Pancreas (tissue), 10 donors: ENCODE data around the gene LEMD2. TPM values are rescaled to one million over a fixed set of nuclear protein-coding genes. Genes with fewer than 3 reads are reported as not detected.

Experiments used
- ATAC-seq, 4 donors: fragments of 200-7000 bp; cut with Tn5 transposase; one replicate each; pipeline versions ENCODE4 v1.8.0 to v1.9.1; 2020; ENCODE audit warnings: mild to moderate bottlenecking in 4 of 4, moderate library complexity in 4 of 4
- DNase-seq, 6 donors: peaks; one replicate each; pipeline ENCODE4 v3.0.0-alpha.2; 2020
- FAIRE-seq: peaks from 2 replicates; lab custom pipeline; 2012; peaks lifted over from hg19 to GRCh38; lab: Jason Lieb, UNC
- H3K27ac ChIP-seq, 4 donors: fragments of 200-600 bp; sonication (generic); 1 replicate in 3 of 4; 2 replicates in 1 of 4; pipeline versions ENCODE4 v1.5.0 to v1.8.0; 2020
- H3K27me3 ChIP-seq, 4 donors: fragments of 200-600 bp; one replicate each; pipeline ENCODE4 v1.8.0; 2021
- H3K36me3 ChIP-seq, 3 donors: fragments of 200-600 bp; sonication (generic) in 1 of 3; one replicate each; pipeline versions ENCODE4 v1.5.0 to v1.8.0; 2020 to 2021
- H3K4me1 ChIP-seq, 3 donors: fragments of 200-600 bp; one replicate each; pipeline ENCODE4 v1.8.0; 2021
- H3K4me3 ChIP-seq, 4 donors: fragments of 200-600 bp; sonication (generic) in 2 of 4; one replicate each; pipeline versions ENCODE4 v1.5.0 to v1.8.0; 2020 to 2021
- H3K9me3 ChIP-seq, 4 donors: fragments of 200-600 bp; one replicate each; pipeline ENCODE4 v1.8.0; 2021
- WGBS, 2 donors: extraction: QIAGEN DNeasy Blood & Tissue Kit; methylation state at CpG; one replicate each; pipeline ENCODE4 v1.1.7; 2013; 5-methylcytosine and 5-hydroxymethylcytosine counted together
- intact Hi-C, 3 donors: fragments of 100-400 bp; cut with DNase I; formaldehyde crosslinking; loops; one replicate each; pipeline versions ENCODE4 v1.11.1 to v1.14.2; 2022
- polyA plus RNA-seq, 2 donors: library from polyadenylated mRNA; stranded (reverse); fragments of 200-250 nt; gene quantifications; one replicate each; pipeline ENCODE4 v1.2.3, GENCODE V29; 2013
- total RNA-seq, 6 donors: library from RNA; stranded (reverse); fragmentation: NEBNext Ultra II Directional in 4 of 6; extraction: Animal tissue kit (Norgen Biotek cat#: 25700) in 4 of 6; gene quantifications; one replicate each; pipeline versions ENCODE4 v1.2.1 to v1.2.4, GENCODE V29; 2021 to 2023
- TF ChIP-seq, protein P1 (sequence below), 4 donors: fragments of 200-600 bp; sonication (generic) in 3 of 4; IDR thresholded peaks; one replicate each; pipeline versions ENCODE4 v1.5.0 to v1.8.0; 2021; ENCODE audit warnings: antibody characterized with exemption in 4 of 4
- donor health status: healthy with polysubstance abuse.
- donor health status: DM: no; HTN: no; CAD: no; lungs with moderate emphysema.
- donor health status: DM: no; HTN: no; CAD: no.
- donor health status: control.
- donor health status: control.
- donor health status: Bipolar disorder and iron deficiency.
- donor health status: DM: yes; HTN: yes; CAD: no.
- donor health status: DM: no; HTN: no; CAD: no.
- donor health status: DM: no; HTN: no; CAD: no.
- donor health status: DM: yes; HTN: yes; CAD: no.

Gene LEMD2
- total and polyA plus RNA-seq, 8 donors: 23.4 to 59.4 (median 30.0) TPM

- no peaks in the 10 kb centered on the region for H3K4me1 ChIP-seq
- no peaks in the 10 kb centered on the region for H3K27me3 ChIP-seq
- no peak for DNase-seq
- TF ChIP-seq, protein P1, sequence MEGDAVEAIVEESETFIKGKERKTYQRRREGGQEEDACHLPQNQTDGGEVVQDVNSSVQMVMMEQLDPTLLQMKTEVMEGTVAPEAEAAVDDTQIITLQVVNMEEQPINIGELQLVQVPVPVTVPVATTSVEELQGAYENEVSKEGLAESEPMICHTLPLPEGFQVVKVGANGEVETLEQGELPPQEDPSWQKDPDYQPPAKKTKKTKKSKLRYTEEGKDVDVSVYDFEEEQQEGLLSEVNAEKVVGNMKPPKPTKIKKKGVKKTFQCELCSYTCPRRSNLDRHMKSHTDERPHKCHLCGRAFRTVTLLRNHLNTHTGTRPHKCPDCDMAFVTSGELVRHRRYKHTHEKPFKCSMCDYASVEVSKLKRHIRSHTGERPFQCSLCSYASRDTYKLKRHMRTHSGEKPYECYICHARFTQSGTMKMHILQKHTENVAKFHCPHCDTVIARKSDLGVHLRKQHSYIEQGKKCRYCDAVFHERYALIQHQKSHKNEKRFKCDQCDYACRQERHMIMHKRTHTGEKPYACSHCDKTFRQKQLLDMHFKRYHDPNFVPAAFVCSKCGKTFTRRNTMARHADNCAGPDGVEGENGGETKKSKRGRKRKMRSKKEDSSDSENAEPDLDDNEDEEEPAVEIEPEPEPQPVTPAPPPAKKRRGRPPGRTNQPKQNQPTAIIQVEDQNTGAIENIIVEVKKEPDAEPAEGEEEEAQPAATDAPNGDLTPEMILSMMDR (IDR thresholded peaks at IDR 0.05): no peak
- intact Hi-C loops: no loop called here
- H3K9me3 ChIP-seq: no peaks in the 10 kb centered on the region
- H3K27ac ChIP-seq: no peak overlapping the region
- 97 to 99% methylated on average over 4 of the region's 4 CpGs for WGBS, 2 donors
- H3K36me3 ChIP-seq: peaks cover 13 to 75% (median 48%) of the 10 kb centered on the region in 3 donors
- FAIRE-seq: no peak
- no peak for ATAC-seq
- no peak overlapping the region for H3K4me3 ChIP-seq
These were observed 12.7 kb downstream of the LEMD2 start for GRCh38 chr6:33776186-33776585.

DNA sequence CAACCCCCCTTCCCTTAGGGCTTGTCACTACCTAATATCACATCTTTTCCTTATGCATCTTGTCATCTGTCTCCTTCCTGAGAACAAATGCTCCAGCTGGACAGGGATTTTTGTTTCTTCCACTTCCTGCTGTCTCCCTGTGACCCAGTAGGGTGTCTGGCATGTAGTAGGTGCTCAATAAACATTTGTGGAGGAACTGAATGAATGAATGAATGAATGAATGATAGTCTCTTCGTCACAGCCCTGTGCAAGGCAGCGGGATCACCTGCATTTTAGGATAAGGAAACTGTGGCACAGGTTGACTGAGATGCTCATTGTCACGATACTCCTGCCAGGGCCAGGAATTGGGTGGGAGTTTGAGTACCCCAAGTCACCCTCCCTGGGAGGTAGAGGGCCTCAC, 14.2 kb downstream of the LEMD2 start:
- intact Hi-C loops: loop anchor here in 1 of 3 donors (5.0 kb wide), 1 partner anchor 253 kb away; no protein-coding TSS in a partner anchor
- Histone ChIP-seq H3K4me1 (peaks cover 0 to 4% (median 0%) of the 10 kb centered on the region in 3 donors), H3K4me3 (no peak overlapping the region), H3K9me3 (no peaks in the 10 kb centered on the region), H3K27ac (no peak overlapping the region), H3K36me3 (peaks cover 6 to 62% (median 45%) of the 10 kb centered on the region in 3 donors), H3K27me3 (no peaks in the 10 kb centered on the region)
- no peak for FAIRE-seq
- no peak for ATAC-seq
- DNase-seq: no peak
- 97 to 98% methylated on average over 3 of the region's 3 CpGs for WGBS, 2 donors
- TF ChIP-seq, protein P1 (IDR thresholded peaks at IDR 0.05): no peak

DNA sequence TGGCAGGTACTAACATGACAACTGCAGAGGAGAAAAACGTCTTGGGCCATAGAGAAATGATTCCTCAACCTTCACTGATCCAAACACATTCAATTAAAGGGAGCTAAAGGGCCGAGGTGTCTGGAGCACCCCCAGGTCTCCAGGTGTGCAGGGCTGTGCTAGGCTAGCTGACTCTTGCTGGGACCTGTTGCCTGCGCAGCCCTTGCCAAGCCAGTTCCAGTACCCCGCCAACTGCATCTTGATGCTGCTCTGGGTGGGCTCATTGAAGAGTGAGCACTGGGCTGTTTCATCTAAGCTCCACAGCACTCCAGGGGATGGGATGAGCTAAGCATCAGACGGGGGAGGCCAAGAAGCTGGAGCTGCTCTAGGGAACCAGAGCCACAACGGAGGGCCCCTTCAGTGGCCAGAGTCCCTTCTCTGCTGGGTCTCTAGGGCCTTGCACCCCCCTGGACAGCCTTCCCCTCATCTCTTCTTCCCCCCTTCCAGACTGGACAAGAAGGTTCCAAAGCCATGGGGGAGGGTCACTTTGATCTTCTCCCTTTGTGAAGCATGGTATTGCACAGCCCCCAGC, 15.9 kb downstream of the LEMD2 start:
- no peaks in the 10 kb centered on the region for H3K9me3 ChIP-seq
- no peak overlapping the region for H3K27ac ChIP-seq
- intact Hi-C loops: loop anchor here in 1 of 3 donors (5.0 kb wide), 1 partner anchor 254 kb away; no protein-coding TSS in a partner anchor
- DNase-seq (peak in 1 of 6 donors; percentile 9), FAIRE-seq (no peak), ATAC-seq (no peak)
- peaks cover 6 to 45% (median 27%) of the 10 kb centered on the region in 3 donors for H3K36me3 ChIP-seq
- no peak overlapping the region for H3K4me3 ChIP-seq
- no peaks in the 10 kb centered on the region for H3K27me3 ChIP-seq
- WGBS, 2 donors: 77 to 85% methylated on average over 6 of the region's 6 CpGs
- TF ChIP-seq, protein P1 (IDR thresholded peaks at IDR 0.05): no peak
- H3K4me1 ChIP-seq: peaks cover 0 to 4% (median 0%) of the 10 kb centered on the region in 3 donors

DNA sequence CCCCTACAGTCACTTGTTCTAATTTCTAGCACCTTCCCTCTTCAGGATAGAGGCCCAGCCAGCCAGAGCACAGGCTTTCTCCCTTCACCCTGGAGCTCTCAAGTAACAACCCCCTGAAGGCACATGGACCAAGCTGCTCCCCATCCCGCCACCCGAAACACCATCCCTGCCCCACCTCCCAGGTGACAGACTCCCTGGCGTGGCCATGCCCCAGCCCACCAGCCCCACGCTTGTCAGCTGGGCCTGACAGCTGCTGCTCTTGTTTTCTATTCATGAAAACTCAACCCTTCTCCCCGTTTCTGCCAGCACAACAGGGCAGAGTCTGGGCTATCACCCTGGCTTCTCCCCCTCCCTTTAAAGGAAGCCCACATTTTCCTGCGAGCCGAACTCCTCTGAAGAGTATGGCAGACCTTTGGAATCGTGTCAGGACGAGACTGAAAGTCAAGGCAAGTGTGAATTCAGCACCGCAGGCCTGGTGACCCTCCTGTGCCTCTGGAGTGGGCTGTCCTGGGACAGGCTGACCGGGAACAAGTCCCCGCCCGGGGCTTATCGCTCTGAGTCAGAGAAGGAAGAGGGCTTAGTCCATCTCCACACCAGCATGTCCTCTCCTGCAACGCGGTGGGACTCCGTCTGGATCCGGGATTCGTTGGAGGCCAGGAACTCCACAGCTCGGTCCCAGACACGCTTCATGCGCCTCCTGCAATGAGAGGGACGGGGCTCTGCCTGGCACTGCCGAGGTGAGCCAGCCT, 16.7 kb downstream of the LEMD2 start:
- DNase-seq: peak in 1 of 6 donors; percentile 34
- 85 to 88% methylated on average over 24 of the region's 24 CpGs for WGBS, 2 donors
- no peaks in the 10 kb centered on the region for H3K9me3 ChIP-seq
- no peak overlapping the region for H3K4me3 ChIP-seq
- no peaks in the 10 kb centered on the region for H3K27me3 ChIP-seq
- H3K4me1 ChIP-seq: peaks cover 0 to 4% (median 0%) of the 10 kb centered on the region in 3 donors
- H3K36me3 ChIP-seq: peaks cover 5 to 37% (median 22%) of the 10 kb centered on the region in 3 donors
- FAIRE-seq: no peak
- no peak overlapping the region for H3K27ac ChIP-seq
- ATAC-seq: peak in 2 of 4 donors; percentile 1 to 3
- TF ChIP-seq, protein P1 (IDR thresholded peaks at IDR 0.05): no peak
- intact Hi-C loops: loop anchor here in 1 of 3 donors (5.0 kb wide), 1 partner anchor 255 kb away; no protein-coding TSS in a partner anchor
